IPS DF 4.7 (cell line): ENCODE data around the gene DMD.

Experiments
- DNase-seq: peaks from one replicate; pipeline ENCODE4 v3.0.0-alpha.2; 2013; ENCODE audit warnings: low spot score; ENCODE audit errors: extremely low read depth

Gene DMD

DNA sequence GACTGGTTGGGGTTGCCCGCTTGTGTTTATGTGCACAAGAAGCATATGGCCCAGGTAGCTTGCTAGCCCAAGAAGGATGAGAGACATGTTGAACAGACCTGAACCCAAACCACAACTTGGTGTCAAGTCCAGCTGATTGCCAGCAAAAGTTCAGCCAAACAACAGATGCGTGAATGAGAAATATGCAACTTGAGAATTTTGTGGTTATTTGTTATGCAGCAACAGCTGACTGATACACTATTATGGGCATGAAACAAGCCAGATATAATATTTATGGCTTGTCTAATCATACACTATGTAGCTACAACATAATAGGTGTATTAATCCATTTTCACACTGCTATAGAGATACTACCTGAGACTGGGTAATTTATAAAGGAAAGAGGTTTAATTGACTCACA, 2073.2 kb downstream of the DMD start:
- DNase-seq = no peak

DNA sequence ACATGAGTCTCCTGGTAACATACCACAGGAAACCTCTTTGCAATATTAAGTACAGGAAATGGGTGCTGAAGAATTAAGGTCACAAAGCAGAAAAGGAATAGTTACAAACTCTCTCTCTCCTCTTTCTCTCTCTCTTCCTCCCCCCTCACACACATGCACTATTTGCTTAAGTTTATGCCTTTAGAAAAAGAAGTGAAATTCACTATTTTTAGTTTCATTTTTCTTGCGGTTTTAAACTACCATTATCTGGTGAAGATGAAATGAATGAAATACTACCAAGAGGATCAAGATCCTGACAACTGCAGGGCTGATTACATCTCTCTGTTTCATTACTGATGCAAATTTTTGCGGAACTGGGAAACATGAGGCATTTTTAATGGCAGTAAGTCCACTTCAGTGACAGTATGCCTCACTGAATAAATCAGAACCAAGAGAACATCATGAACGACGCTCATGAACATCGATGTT, 2075.2 kb downstream of the DMD start:
- DNase-seq = no peak

DNA sequence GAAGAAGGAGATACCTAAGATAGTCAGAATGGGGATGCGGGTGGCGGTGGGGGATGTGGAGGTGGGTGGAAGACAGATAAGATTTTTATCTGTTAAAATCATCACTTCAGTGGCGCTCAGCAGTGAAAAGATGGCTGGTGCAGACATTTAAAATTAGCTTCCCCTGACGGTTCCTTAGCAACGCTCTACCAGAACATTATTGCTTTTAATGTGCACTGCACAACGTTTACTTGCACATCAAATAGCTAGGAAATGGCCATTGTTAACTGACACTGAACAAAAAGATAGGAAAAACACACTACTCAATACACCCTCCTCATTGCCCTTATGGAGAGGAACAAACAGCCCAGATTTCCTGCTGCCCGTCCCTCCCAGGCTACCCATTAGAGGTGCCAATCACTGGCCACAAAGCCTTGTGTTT, 2078.5 kb downstream of the DMD start:
- no peak for DNase-seq

DNA sequence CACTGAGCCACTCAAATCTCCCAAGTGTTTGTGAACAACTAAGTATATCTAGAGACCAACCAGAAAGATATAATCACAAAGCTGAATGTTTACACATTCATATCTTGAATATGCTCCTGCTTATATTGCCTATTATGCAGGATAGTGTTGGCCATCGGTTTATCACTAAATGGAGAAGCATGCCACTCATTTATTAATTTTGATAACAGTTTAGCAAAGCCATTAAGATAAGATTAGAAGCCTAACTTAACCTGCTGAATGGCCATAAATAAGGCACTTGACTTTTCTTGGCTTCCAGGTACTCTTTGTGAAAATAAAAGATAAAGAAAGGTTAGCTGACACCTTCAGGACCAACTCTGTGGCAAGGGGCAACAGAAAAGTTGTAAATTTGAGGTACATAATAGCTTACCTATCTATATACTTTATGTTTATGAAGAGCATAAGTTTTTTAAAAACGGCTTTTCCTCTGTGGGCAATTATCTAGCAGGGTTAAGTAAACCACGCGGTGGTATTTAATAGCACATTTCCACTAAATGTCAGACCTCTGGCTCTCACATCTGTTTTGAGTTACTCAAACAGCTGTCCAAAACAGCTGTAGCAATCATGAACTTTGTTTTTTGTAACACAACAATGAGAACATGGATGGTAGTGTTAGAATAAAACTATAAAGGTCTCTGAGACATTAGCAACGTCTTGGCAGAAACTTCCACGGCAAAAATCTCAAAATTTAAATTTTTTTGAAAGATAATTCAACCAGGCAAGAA, 2080.7 kb downstream of the DMD start:
- DNase-seq = no peak

DNA sequence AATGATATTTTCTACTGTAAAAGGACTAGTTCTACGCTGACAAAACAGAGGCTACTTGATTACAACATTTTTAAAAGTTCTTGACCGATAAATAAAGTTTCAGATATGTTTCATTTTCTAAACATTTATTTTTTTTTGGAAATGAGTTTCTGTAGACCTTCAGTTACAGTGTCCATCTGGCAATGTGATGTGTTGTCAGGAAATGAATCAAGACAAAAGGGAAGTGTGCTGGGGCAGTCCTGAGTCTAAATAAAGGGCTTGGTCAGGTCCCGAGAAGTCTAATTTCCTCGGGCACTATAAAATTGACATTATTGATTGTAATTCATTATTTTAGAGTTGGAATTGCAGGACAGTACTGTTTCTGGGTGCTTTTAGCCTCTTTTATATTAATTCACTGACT, 2082.5 kb downstream of the DMD start:
- DNase-seq = no peak

DNA sequence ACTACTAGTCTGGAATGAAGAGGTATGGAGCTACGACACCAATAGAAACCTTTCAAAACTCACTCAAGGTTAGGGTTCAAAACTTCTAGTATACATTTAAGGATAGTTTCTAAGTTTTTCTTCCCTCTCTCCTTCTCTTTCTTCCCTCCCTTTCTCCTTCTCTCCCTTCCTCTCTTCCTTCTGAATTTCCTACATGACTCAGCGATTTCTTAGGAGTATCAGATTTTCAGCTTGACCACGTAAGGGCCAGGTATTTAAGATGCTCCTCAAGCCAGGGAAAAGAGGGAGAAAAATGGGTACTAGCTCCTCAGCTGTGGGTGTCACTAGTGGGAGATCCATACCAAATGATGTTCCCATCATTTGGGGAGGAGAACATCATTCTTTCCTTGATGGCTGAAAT, 2083.6 kb downstream of the DMD start:
- no peak for DNase-seq

DNA sequence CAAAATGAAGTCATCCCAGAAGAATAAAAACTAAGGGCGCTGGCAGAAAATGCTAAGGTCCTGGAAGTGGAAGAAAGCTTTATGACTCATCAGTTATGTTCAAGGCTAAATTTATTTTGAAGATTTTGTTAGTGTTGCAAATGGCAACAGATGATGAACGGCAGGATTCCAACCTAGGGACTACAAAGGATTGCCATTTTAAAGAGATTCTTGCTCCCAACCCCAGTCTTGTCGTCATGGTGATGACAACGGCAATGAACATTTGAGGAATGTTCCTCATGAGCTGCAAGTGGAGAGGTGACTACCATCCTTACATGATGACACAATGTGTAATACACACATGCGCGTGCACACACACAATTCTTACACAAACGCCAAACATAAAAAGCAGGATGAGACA, 2085.1 kb downstream of the DMD start:
- no peak for DNase-seq

DNA sequence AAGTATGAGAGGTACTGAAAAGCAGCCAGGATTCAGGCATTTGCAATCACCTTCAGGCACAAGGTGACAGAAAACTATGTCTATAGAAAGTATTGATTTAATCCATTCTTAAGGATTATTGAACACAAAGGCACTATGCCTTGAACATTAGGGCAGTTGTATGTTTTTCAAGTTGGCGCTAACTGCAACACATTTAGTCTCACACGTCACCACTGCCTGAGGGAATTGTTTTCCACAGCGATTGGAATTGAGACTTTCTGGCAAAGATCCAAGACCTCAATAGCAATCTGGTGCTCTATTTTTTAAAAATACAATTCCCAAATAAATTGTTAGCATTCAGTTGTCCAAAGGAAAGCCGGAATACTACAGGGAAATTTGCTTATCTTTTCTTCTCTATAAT, 2086.8 kb downstream of the DMD start:
- DNase-seq = no peak

DNA sequence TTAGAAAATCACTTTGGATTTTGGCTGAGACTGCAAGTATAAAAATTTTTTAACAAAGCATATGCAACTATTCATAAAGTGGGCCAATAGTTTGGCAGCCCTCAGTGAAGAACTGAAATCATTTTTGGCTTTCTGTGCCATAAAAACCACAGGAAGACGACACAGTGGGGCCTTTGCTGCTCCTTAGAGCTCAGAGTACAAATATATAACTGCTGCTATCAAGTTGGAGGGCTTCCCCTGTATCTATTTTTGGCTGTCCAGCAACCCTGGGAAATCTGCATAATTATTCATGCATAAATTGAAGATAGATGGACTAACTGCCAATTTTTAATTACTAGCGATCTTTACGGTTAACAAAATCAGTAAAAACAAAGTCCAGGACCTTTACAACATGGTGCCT, 2088.0 kb downstream of the DMD start:
- DNase-seq = no peak

DNA sequence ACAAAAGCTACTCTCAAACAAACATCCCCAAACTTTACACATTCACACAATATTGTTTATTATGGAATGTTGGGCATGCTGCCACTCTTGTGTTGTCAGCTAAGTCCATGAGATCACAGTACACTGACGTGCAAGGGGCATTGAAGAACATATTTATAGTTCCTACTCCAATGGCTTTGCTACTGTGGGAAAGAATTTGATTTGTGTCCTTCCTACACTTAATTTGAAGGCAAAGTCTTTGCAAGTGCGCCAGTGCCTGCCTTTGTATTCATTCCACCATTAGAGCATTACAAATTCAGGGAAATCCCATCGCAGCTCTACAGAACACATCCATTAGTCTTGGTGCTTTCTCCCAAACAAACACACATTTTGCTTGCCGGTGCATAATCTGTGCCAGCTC, 2094.1 kb downstream of the DMD start:
- no peak for DNase-seq

DNA sequence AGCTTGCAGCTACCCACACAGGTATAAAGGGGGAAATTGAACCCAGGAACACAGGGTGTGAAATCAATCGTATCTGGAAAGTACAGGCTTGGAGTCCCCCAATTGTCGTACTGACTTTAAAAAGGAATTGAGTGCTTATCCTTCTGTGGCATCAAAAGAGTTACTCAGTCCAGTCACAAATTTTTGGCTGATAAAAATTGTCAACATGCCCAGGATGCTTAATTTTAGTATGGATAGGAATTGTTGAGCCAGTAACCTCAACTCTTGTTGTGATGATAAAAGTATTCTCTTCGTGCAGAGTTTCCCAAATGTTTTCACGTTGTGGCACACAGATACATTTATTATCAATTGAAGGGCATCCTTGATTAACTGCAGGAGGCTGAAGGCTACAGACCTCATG, 2096.0 kb downstream of the DMD start:
- DNase-seq = no peak

DNA sequence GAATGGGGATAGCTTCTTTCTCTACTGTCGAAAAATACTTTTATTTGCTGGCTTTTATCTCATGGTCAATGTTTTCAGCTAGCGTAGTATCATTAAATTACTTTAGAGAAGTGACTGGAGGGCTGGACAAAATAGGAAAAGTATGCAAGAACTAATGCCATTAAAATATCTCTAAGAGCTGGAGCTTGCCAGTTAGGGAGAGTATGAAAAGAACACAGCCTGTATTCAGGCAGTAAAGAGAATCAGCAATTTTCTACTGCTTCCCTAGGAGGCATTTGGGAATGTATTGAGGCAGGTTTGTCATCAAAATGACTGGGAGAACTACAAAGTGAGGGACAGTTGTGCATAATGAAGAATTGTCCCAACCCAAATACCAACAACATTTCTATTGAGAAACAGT, 2096.5 kb downstream of the DMD start:
- DNase-seq = no peak

DNA sequence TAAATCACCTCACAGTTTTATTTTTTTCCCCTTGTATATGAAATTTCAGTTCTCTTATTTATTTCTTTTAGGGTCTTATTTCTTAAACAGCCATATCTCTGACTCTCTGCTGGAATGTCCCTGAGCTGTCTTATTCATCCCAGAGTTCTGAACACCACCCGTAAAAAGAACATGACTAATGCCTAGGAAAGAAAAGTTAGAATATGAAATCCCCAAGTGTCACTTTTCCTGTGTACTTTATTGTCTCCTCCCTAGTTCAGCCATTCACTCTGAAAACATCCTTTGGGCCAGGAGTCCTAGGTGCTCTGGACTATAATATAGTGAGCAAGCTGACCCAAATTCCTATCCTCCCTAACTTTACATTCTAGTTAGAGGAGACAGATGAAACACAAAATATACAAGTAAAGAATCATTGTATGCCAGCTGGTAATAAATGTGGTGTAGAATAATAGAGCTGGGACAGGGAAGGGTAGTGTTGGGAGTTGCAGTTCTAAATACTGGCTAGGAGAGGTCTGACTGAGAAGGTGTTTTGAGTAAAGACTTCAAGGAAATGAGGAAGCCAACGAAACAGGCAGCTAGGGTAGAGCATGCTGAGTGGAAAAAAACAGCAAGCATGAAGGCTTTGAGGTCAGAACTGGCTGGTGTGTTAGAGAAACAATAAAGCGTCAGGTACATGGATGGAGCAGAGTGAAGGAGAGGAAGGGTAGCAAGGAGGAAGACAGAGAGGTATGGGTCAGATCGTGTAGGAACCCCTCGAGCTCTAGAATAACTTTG, 2098.9 kb downstream of the DMD start:
- DNase-seq = no peak

DNA sequence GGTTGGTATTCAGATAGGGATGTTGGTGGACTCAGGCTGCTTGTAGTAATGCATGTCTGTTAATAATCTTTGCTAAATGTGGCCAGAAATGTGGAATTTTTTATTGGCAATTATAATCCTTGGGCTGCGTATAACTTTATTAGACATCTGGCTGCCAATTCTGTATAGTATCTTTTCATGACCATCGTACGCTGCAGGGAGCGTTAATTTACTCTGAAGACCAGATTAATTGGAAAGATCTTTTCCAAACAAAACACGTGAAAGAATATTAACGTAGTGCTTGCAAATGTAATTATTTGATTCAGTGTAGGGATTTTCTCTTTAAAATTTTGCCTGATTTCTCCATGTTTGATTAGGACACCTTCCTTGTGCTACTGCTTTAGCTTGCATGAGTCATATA, 2100.7 kb downstream of the DMD start:
- DNase-seq = no peak

DNA sequence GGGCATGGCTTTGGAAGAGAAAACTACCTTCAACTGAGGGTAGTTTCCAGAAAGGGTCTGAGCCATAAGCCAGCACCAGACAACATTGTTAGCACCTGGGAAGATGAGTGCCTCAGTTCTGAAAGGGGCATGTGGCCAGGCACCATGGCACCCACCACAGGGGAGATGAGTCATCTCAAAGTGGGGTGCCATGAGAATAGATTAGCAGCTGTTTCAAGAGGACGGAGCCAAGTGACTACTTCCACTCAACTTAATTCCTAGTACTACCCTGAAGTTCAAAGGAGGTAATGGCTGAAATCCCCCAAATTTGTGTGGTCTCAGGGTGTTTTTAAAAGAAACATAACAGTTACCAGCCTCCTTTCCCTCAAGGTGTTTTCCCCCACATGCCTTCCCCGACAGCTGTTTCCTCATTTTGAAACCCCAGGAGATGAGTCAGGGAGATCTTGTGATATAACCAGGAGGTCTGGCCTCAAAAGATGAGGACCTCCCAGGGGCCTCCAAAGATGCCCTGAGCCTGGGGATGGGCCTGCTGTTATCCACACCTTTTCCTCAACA, 2111.7 kb downstream of the DMD start:
- no peak for DNase-seq

DNA sequence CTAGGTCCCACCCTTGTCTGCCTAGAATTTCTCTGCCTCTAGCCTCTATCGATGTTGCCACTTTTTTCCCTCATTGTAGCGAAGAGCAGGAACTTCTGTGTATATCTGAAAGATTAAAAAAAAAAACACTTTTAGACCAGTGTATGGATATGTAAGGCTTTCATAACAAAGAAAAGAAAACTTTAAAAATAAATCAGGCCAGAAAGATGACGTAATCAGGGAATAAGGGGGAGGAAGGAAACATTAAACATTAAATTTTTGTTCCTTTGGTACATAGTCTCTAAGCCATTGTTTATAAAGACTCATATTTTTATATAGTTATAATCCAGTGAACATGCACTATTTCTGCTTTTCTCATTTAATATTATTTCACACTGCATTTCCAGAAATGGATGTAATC, 2113.3 kb downstream of the DMD start:
- no peak for DNase-seq

DNA sequence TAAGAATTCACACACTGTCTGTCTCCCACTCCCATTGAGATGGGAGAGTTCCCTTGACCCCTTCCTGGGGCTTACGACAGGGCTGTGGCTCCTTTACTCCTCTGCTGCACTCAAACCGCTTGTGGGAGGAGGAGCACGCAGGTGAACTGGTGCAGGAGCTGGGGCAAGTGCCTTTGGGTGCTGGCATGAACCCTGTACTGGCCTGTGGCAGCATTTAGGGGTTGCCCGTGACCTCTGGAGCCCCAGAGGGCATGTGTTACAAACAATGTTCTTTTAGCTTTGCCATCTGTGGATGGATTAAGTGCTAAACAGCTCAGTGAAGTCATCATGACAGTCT, 2117.7 kb downstream of the DMD start:
- DNase-seq = no peak

DNA sequence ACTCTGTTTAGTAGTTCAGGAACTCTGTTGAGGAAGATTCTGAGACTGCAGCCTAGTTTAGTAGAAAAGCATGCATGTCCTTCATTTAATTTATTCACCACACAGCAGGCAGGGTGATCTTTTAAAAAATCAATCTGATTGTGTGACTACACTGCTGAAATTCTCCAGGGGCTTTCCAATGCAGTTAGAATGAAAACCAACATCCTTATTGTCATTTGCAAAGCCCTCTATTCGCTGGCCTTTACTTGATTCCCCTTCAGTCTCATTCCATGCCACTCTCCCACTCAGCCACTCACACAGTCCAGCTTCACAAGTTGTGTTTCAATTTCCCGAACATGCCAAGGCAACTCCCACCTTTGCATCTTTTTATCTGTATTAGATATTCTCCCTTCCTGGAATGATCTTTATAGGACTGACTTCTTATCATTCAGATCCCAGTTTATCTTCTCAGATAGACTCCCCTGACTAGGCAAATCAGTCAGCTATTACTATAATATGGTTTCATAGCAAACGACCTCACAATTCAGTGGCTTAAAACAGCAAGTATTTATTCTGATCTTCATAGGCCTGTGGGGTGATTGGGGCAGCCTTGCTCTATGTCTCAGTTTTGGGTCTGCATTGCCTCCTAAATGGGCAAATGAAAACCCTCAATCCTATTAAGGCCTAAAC, 2118.2 kb downstream of the DMD start:
- no peak for DNase-seq

DNA sequence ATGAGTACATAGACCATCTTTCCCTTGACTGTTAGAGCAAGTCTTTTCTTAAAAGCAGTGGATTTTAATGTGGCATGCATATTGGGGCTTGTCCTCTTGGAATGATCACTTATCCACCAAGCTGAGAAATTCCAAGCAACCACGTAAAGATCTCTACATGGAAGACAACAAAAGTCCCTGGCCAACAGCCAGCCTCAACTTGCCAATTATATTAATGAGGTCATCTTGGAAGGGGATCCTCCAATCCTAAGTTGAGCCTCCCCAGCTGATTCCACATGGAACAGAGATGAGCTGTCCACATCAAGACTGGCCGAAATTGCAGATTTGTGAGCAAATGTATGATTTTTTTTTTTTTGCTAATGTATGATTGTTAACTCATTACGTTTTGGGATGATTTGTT, 2118.9 kb downstream of the DMD start:
- no peak for DNase-seq

DNA sequence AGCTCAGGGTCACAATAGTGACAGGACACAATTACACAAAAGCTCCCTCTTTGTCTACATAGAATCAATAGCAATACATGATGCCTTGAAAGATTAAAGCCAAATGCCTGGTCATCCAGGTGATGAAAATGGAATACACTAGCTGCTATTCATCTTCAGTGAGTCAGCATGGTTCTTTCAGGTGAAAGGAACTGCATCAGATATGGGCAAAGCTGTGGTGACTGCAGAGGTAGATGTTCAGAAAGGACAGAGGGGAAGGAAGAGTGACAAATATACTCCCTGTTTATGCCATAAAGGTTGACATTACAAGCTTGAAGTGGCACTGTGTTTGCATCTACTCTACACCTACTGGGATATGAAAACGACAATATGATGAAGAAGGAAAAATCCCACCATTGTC, 2119.5 kb downstream of the DMD start:
- no peak for DNase-seq

DNA sequence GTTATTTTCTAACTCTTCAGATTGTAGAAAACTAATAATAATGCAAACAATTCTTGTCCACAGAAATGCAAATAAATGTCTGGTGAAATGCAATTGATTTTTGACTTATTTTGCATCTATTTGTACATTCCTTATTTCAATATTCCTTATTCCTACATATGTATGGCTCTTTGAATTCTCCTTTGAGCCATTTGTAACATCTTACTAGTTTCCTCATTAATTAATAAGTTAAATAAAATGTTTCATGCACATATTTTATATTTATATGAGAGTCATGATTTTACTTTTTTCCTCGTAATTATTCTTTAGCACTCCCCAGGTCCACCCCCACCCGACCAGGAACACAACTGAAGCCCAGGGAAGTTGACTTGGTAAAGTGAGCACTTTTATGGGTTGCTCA, 2136.8 kb downstream of the DMD start:
- DNase-seq = no peak

DNA sequence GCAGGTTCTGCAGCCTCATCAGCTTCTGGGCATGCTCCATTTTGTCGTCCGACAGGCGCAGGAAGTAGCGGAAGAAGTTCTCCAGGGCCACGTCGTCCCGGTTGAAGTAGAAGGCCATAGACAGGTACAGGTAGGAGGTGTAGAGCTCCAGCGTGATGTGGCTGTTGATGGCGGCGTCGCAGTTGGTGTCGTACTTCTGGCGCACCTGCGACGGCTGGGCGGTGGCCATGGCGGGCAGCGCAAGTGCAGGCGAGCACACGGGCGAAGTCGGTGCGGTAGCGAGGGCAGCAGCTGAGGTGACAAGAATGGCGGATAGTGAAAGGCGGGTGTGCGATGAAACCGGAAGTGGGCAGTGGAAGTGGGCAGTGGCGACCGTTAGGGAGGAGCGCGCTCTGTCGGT, 2139.6 kb downstream of the DMD start, which contains the start of gene FTHL17:
TSS of gene FTHL17 (minus strand) at position 317 of the 400 bp plus-strand sequence. CDS start at position 229, 88 bp downstream.
- DNase-seq = no peak
